Hepatocyte (in vitro differentiated cells): Measurements from ENCODE around the gene PPM1H.

ENCODE experiments used
- EZH2 ChIP-seq: fragments of 200-600 bp; sonication (generic); IDR thresholded peaks from 2 replicates; pipeline ENCODE4 v1.6.1; 2016; ENCODE audit warnings: antibody characterized with exemption, mild to moderate bottlenecking, borderline replicate concordance
- EZH2phosphoT487 ChIP-seq: fragments of 200-600 bp; sonication (generic); IDR thresholded peaks from one replicate; pipeline ENCODE4 v1.6.1; 2018; ENCODE audit warnings: antibody characterized with exemption, mild to moderate bottlenecking, low read depth, moderate library complexity; ENCODE audit not compliant: unreplicated experiment, severe bottlenecking
- TF ChIP-seq, protein P1 (sequence below): fragments of 200-600 bp; sonication (generic); IDR thresholded peaks from 2 replicates; pipeline ENCODE4 v1.5.1; 2016; ENCODE audit warnings: antibody characterized with exemption, mild to moderate bottlenecking; ENCODE audit not compliant: poor library complexity

DNA sequence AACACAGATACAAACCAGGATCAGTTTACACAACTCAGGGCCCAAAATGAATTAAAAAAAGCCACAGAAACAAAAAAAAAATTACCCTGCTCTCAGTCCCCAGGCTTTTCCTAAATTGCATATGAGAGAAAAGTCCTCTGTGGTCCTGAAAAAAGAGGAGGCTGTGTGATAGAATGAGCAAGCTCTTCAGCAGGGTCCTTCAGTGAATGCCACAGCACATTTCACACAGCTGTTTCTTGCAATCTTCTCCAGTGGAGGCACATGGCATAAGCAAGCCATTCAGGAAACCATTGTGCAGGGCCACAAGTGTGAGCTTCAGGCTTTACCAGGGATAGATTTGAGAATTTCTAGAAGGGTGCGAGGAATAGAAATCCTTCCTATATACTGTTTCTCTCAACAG, 168.5 kb downstream of the PPM1H start:
- TF ChIP-seq, protein P1, sequence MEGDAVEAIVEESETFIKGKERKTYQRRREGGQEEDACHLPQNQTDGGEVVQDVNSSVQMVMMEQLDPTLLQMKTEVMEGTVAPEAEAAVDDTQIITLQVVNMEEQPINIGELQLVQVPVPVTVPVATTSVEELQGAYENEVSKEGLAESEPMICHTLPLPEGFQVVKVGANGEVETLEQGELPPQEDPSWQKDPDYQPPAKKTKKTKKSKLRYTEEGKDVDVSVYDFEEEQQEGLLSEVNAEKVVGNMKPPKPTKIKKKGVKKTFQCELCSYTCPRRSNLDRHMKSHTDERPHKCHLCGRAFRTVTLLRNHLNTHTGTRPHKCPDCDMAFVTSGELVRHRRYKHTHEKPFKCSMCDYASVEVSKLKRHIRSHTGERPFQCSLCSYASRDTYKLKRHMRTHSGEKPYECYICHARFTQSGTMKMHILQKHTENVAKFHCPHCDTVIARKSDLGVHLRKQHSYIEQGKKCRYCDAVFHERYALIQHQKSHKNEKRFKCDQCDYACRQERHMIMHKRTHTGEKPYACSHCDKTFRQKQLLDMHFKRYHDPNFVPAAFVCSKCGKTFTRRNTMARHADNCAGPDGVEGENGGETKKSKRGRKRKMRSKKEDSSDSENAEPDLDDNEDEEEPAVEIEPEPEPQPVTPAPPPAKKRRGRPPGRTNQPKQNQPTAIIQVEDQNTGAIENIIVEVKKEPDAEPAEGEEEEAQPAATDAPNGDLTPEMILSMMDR: no peak
- TF ChIP-seq EZH2: no peak
- TF ChIP-seq EZH2phosphoT487: no peak
